Islet precursor cell (in vitro differentiated cells): ENCODE data around the gene RALGPS1.

Experiments used
- DNase-seq: peaks from one replicate; pipeline ENCODE4 v3.0.0-alpha.2; 2018

Gene RALGPS1

DNA sequence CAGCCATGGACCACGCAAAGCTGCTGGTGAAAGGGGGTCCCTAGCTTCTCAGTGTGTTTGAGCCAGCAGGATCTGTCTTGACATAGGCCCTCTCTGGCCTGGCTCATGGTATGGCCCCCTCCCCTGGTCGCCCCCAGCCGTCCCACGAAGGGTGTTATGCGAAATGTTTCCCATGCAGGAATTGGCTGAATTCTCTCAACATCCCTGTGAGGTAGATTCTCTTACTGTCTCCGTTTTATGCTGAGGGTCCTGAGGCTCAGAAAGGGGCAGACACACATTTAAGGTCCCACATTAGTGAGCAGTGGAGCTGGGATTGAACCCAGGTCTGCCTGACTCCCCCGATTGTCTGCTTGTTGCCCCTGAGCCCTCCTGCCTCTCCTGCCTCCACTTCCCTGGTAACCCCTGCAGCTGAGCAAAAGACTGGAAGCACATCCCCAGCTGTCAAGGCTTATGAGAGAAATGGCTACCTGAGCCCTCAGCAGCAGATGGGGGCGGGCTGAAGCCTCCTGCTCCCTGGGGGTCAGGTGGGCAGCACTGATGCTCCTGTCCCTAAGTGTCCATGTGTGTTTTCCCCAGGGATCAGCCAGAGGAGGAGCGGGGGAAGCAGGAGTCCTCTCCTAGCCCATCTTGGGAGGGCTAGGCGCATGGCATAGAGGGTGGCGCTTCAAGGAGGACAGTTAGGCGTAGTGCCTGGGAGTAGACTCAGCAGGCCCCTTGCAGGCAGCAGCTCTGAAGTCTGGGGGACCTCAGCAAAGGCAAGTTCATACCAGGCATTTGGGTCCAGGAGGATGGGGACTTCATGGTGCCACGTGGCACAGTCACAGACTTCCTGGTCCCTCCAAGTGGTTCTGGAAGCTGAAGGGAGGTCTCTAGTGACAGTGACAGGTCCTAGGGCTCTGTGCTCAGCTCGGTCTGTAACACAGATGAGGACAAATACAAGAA, 301.0 kb downstream of the RALGPS1 start:
- DNase-seq, result peak; percentile 50

DNA sequence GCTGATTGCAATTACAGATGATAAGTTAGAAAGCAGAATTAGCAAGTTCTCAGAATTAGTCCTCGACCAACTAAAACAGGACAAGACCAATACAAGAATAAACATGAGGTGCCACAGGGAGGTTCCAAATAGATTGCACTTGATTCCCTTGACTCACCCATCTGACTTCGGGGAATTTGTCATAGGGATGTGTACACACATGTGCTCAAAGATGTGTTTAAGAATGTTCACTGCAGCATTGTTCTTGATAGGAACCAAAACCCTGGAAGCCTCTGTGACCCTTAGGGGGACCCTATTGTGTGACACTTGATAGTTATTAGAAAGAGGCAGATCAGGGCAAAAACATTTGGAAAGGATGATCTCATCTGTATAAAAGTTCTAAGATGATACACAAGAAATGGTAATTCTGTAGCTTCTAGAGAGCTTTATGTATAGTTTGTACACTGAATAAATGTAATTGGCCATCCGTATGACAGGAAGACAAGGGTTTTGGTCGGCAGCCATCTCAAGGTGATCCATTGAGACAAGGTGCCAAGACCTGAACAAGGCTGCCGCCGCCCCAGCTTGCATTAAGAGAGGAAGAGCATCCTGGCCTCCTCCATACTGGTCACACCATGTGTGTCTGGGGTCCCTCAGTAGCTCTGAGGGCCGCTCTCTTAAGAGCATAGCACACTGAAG, 301.8 kb downstream of the RALGPS1 start:
- peak; percentile 13 for DNase-seq

DNA sequence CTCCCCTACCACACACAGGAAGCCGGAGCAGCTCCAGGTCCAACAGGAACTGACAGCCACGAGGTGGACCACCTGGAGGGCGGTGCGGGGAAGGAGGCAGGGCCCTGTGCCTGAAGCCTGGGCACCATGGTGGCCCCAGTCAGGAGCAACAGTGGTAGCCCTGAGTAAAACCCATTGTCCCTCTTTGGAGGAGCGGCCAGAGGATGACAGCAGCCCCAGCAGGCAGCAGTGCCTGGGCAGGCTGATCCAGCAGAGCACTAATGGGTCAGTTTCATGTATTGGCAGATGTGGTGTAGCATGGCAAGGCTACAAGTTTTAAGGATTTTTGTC, 302.3 kb downstream of the RALGPS1 start:
- DNase-seq, result peak; percentile 40

DNA sequence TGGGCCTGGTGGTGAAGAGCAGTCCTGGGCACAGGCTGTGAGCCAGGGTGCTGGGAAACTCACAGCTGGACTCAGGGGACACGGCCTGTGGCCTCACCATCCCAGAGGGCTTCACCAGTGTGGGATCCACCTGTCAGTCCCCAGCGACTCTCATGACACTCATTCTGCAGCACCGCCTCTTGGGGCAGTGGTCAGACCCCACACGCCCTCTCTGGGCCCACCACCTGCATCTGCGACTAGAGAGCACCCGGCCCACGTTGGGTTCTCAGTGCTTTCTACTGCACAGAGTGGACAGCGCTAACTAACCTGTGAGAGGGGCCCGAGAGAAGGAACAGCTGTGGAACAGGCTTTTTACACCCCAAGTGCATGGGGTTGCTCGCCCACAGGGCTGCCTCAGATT, 304.2 kb downstream of the RALGPS1 start:
- DNase-seq, result peak; percentile 54

DNA sequence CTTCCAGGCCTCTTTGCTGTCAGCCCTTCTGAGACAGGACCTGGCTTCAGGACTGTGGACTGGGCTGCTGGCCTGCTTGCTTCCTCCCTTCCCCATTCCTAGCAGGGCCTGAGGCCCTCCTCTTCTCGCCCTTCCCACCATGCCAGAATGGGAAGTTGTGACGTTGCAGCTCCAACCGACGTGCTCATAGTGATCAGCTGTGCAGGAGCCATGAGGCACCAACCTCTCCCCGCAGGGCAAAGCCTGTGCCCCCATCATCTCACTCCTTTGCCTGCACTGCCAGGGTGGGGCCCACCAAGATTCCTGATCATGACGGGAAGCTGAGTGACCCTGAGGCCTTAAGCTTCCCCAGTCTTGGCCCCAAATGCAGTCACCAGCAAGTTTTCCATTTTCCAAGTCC, 304.9 kb downstream of the RALGPS1 start:
- DNase-seq, result no peak

DNA sequence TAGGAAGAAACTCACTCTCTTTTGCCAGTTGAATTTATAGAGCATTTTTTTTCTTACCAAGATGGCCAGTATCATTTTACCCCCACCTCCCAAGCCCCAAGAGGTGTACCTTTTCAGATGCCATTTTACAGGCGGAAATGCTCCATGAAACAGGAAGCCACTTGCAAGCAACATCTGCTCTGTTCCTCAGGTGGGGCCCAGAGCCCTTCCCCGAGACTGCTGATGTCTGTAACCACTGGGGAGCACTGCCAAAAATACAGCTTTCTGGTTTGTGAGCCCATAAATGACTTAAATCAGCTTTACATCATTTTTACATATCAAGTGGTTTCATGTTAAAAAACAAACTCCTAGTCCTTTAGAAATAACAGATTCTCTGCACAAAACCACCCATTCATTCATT, 307.1 kb downstream of the RALGPS1 start:
- peak; percentile 33 for DNase-seq

DNA sequence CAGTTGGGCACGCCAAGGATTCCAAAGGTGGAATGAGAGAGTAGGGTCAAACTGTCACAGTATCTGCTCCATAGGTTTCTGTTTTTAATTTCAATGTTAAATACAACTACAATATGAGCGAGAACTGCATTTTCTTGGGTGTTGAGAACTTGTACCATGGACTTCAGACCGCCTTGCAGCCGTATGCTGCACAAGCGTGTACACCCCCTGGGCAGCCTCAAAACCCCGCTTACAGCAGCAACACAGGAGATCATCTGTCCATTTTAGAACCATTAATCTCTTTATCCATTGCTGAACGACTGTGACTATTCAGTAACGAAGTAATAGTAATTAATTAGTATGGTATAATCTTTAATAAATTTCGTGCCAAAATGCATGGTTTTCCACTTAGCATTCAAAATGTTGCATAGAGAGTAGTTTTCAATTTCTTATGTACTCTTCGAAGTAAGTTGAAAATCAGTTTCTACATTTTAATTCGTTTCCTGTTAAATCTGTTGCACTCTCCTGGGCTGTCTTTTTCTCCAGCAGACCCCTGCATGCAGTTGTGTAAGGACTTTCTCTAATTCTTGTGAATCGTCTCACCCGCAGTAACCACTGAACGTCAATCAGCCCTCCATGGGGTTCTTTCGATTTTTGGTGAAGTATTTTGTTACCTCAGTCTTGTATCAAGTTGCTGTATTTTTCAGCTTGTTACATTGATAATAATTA, 308.0 kb downstream of the RALGPS1 start:
- peak; percentile 14 for DNase-seq

DNA sequence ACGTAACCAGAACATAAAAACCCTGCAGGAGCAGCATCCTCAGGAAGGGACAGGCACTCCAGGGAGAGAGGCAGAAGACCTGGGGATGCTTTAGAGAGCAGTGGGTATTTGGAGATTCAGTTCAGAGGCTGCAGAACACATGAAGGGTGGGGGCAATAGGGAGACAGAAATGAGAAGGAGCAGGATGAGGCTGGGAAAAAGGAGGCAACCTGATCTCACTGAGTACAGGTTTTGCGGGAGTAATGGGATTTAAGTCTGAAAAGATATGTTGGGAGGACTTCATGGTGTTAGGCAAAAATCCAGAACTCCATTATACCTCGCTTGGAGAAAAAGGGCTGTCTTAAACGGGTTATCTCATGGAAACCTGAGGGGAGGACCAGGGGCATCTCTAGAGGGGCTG, 308.7 kb downstream of the RALGPS1 start:
- DNase-seq, result peak; percentile 25

DNA sequence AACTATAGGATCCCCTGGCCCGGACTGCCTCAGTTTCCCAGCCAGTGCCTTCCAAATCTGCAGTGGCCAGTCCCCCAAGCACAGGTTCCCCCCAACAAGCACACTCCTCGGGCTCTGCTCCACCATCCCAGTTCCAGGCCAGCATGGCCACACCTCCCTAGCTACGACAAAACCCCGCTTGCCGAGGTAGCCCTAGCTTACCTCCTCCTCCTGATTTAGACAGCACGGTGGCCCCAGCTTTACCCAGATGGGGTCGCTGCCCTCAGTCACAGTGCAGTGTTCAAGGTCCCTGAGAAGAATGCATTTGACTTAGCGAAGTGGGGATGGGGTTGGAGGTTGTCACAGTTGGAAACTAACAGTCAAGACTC, 309.2 kb downstream of the RALGPS1 start:
- DNase-seq, result no peak

DNA sequence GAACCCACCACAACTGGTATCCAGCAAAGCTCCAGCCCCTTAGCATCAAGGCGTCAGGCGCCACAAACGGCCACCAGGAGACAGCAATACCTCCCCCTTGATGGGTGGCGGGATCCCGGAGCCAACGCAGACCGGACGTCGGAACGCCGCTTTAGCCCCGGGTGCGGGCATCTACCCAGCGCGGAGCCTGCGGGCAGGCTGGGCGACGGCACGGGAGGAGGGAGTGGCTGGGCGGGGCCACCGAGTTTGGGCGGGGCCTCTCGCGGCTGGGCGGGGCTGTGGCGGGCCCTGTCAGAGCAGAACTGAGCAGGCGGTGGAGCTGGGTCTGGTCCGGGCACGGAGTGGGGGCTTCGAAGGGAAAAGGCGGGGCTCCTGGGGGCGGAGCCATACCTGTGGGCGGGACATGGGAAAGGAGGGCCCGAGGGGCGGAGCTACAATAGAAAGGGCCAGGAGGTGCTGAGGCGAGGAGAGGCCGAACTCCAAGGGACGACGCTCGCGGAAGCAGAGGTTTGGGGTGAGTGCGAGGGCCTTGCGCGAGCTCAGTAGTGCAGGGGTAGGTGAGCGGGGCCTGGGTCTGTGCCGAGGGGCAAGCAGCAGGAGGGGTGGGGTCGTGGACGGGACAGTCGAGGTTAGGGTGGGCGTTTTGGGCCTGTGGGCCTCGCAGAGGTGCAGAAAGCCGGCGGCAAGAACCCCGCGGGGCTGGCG, 309.7 kb downstream of the RALGPS1 start:
- peak; percentile 97 for DNase-seq

DNA sequence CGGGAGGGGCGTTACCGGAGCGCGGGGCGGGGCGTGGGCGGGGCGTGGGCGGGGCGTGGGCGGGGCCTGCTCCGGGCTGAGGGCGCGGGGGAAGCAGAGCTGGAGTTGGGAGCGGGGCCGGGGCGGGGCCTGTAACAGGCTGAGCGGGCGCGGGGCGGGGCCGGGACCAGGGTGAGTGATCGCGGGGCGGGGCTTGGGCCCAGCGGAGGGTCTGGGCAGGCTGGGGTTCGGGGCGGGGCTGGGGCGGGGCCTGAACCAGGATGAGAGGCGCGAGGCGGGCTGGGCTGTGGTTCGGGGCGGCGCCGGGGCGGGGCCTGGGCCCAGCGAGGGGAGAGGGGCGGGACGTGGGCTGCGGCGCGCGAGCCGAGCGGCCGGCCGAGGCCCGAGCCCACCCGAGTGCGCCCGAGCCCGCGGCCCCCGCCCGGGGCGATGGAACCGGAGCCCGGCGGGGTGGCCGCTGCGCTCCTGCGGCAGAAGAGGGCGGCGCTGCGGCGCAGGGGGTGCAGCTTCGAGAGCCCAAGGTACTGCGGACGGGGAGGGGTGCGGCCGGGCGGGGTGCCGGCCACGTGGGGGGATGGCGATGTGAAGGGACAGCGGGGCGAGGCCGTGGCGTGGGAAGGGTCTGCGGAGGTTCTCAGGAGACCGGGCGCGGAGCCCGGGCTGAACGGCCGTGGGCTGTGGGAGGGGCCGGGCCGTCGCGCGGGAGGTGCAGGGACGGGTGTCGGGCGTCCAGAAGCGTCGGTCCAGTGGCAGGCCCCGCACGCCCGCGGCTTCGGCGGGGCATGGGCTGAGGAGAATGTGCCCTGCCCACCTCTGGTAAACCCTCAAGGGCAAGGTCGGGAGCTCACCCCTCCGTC, 310.5 kb downstream of the RALGPS1 start:
- DNase-seq, result peak; percentile 96

DNA sequence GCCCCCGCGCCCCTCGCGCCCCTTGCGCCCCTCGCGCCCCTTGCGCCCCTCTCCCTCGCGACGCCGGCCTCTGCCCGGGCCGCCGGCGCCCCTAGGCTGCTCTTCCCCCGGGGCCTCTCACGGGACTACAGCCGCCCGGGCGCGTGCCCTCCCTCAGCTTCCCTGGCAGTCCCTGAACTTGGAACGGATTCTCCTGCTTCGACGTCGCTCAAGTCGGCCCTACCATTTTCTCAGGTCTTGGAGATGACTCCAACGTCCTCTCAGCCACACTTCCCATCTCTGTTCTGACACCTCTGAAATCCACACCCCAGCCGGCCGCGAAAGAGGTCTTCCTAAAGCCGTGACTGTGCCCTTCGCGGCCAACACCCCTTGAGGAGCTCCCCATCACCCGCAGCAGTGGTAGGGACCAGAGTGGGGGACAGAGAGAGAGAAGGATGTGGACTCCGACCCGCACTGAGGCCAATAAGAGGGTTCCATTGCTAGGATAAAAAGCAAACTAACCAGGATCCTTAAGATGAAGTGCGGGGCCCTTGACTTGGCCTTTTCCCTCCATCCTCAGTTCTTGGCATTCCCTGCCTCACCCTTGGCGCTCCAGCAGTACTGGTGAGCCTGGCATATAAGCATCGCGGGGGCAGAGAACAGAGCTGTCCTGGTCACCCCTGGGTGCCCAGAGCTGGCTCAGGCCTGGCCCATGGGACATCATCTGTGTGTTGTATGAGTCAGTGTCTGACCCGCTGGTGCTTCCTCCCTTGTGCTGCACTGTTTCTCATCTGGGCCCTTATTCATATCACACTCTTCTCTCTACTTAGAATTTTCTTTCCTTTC, 311.4 kb downstream of the RALGPS1 start:
- peak; percentile 49 for DNase-seq

DNA sequence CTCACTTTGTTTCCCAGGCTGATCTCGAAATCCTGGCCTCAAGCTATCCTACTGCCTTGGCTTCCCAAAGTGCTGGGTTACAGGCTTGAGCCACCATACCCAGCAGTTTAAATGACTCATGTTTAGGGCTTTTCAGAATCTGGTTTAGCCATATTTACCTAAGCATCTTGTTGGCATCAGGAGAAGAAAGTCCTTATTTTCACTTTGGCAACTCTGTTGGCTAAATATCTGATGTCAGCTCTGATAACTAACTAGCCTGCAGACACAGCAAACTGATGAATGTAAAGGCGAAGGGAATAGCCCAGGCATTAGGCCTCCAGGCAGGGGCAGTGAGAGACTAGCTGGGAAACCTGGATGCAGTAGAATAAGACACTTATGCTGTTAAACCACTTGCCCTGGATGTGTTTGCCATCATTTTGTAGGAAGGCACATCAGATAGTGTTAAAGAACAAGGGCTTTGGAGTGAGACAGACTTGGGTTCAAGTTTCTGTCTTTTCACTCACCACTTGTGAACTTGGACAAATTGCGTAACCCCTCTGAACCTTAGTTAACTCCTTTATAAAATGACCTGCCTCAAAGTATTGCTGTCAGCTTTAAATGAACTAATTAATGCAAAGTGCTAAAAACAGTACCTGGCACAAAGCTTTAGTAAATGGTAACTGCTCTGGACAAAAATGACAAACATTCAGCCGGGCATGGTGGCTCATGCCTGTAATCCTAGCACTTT, 315.3 kb downstream of the RALGPS1 start:
- DNase-seq, result peak; percentile 51

DNA sequence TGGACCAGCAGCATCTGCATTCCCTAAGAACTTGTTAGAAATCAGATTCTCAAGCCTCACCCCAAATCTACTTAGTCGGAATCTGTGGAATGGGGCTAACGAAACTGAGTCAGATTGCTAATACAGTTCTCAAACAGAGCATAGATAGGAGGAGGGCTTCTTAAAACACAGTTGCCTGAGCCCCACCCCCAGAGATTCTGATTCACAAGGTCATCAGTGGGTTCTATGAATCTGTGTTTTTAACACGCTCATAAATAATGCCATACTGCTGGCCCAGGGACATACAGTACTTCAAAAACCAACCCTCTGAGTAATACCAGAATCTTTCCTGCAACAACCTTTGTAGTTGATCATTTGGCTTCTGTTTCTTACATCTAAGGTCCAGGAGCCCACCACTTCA, 317.1 kb downstream of the RALGPS1 start:
- no peak for DNase-seq

DNA sequence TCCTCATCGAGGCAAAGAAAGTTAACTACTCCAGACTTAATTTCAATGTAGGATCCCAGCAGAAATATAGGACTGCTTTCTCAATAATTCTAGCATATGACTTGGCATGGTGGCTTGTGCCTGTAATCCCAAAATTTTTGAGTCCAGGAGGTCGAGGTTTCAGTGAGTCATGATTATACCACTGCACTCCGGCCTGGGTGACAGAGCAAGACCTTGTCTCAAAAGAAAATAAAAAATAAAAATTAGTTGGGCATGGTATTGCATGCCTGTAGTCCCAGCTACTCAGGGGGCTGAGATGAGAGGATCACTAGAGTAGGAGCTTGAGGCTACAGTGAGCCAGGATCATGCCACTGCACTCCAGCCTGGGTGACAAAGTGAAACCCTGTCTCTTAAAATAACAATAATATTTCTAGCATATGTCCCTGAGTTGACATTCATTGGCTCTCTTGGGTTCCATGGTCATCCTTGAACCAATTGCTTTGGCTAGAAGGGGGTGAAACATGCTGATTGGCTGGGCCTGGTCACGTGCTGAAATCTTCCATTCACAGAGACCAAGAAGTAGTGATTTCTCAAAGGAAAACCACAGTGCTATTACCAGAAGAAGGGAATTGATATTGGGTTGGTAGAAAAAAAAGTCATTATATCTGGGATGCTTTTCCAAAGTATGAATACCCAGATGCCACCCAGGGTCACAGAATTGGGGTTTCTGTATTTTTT, 318.4 kb downstream of the RALGPS1 start:
- DNase-seq, result no peak

DNA sequence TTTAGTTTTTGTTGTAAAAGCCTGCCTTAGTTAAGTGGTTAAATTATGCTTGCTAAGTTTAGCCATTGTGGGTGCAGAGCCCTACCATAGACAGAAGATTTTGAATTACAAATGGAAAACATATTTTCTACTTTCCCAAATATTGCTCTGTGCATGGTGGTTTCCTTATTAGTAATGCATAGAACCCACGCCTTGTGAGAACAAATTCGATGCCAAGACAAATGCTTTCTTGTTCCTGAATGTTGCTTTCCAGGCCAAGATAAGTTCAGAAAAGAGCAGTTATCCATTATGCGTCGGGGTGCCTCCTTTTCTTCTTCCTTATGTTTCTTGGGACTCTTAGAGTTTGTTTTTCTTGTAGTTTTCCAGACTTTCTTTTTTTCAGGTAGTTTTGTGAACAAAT, 319.0 kb downstream of the RALGPS1 start:
- DNase-seq, result no peak

DNA sequence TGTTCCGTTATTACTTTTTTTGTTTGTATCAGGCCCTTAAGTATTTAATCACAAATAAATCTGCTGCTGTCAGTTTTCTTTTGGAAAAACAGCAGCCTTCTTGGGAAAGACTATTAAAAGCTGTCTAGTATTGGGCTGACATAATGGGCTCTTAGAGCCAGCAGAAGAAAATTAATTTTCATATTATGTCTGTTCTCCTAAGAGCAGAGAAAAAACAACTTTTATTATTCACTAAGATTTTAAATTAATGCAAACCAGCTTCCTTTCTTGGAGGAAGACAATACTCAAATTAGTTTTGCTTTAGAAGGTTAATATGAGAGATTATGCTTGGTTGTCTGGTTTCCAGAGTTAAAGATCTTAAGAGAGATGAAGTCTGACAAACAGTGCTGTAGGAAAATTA, 319.4 kb downstream of the RALGPS1 start:
- no peak for DNase-seq

DNA sequence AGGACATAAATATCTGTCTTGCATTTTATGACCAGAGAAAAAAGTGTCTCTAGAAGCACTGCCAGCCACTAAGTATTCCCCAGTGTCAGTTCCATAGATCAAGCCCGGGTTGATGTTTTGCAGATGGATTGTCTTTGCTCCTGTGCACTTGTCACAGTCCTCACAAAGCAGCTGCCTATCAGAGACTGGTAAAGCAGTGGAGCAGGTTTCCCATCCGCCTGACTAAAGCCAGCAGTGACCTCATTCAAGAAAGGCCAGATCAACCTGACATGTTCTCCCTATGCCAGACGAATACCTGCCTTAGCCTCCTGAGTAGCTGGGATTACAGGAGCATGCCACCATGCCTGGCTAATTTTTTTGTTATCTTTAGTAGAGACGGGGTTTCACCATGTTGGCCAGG, 323.2 kb downstream of the RALGPS1 start:
- DNase-seq, result peak; percentile 65

DNA sequence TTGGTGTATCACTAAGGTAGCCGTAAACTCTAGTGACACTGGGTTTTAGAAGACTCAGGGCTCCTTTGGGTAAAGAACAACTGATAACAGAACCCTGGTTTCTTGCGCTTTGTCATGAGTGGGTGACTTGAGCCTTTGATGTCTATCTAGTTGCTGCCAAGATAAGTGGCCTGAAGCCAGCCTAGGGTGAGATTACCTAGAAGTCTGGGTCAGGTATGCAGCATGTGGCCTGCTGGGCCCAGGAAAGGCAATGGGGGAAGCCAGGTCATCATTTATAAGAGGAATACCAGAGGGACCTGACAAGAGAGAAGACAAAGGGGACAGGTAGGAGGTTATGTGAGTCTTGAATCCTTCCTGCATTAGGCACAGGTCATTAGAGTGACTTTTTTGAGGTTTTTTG, 326.8 kb downstream of the RALGPS1 start:
- DNase-seq, result peak; percentile 60
